ENCODE measurements around the gene GABRG3. TPM values are rescaled to one million over a fixed set of nuclear protein-coding genes. Genes with fewer than 3 reads are reported as not detected.

GABRG3 gene
- total and polyA plus RNA-seq, 9 of the 15 experiments (the other 6 are each of a cell fraction or from before 2014, with no cell fraction given) = 4.0 to 15.1 (median 11.2) TPM

- TF ChIP-seq ZNF668 (CRISPR knock-in tag; IDR thresholded peaks at IDR 0.05) (no peak), BRCA1 (IDR thresholded peaks at IDR 0.05) (no peak), BRCA1 (CRISPR knock-in tag; IDR thresholded peaks at IDR 0.05) (no peak), ATF1 (CRISPR knock-in tag; IDR thresholded peaks at IDR 0.05) (no peak), ATF1 (tag; IDR thresholded peaks at IDR 0.05) (no peak), TCF7L2 (IDR thresholded peaks at IDR 0.05; ENCODE audit: low read depth, low read length) (no peak), SMARCA4 (IDR thresholded peaks at IDR 0.05) (no peak), GATAD2B (IDR thresholded peaks at IDR 0.05; ENCODE audit: borderline replicate concordance) (no peak), THAP12 (CRISPR knock-in tag; IDR thresholded peaks at IDR 0.05) (no peak), AFF4 (CRISPR knock-in tag; IDR thresholded peaks at IDR 0.05) (no peak), FOSL1 (tag; conservative IDR thresholded peaks at IDR 0.05) (peak; percentile 40; the same call in 1 of the 2 replicates), ZFX (CRISPR knock-in tag; IDR thresholded peaks at IDR 0.05) (no peak), ATF3 (IDR thresholded peaks at IDR 0.05) (peak; percentile 17; the same call in 1 of the 2 replicates), ATF3 (CRISPR knock-in tag; conservative IDR thresholded peaks at IDR 0.05) (no peak), FOXJ3 (CRISPR knock-in tag; IDR thresholded peaks at IDR 0.05) (no peak)
These were observed 110.9 kb downstream of the GABRG3 start (continued) for GRCh38 chr15:27081676-27082418.

Data from K562 (cell line).